Measurements from ENCODE around the gene CDK13.

- TF ChIP-seq POLR2A (IDR thresholded peaks at IDR 0.05; ENCODE audit: low read depth, low read length) (no peak), POLR2AphosphoS5 (IDR thresholded peaks at IDR 0.05; ENCODE audit: low read depth, low read length) (no peak), TAF1 (IDR thresholded peaks at IDR 0.05; ENCODE audit: low read depth, low read length) (no peak), PAX5 (IDR thresholded peaks at IDR 0.05; ENCODE audit: insufficient read depth, low read length, severe bottlenecking) (no peak), SPI1 (IDR thresholded peaks at IDR 0.05; ENCODE audit: low read depth, low read length) (no peak)
These were observed 51.6 kb downstream of the CDK13 start for GRCh38 chr7:40001649-40002048.

Data from GM12891 (cell line).